ENCODE data around the gene SEMA4D.

Gene SEMA4D

GRCh38 chr9:89502038-89502601 lies 4.2 kb upstream of the SEMA4D start:
- no peak for DNase-seq (ENCODE audit: low read depth)

- DNase-seq (ENCODE audit: low read depth): no peak
Measured at GRCh38 chr9:89501311-89501898, 3.5 kb upstream of the SEMA4D start.

GRCh38 chr9:89500008-89500407 lies 2.1 kb upstream of the SEMA4D start:
- no peak for DNase-seq (ENCODE audit: low read depth)

- no peak for DNase-seq (ENCODE audit: low read depth)
Measured at GRCh38 chr9:89498852-89499480, 1.1 kb upstream of the SEMA4D start.

- DNase-seq (ENCODE audit: low read depth): no peak
Measured at GRCh38 chr9:89497257-89497963, 503 bp downstream of the SEMA4D start.

- no peak for DNase-seq (ENCODE audit: low read depth)
Measured at GRCh38 chr9:89496645-89497256, 1.2 kb downstream of the SEMA4D start.

GRCh38 chr9:89495824-89496560 lies 1.9 kb downstream of the SEMA4D start:
- DNase-seq (ENCODE audit: low read depth): no peak

- DNase-seq (ENCODE audit: low read depth): no peak
Measured at GRCh38 chr9:89494199-89494598, 3.7 kb downstream of the SEMA4D start.

GRCh38 chr9:89493671-89494070 lies 4.2 kb downstream of the SEMA4D start:
- DNase-seq (ENCODE audit: low read depth): no peak

- DNase-seq (ENCODE audit: low read depth): no peak
Measured at GRCh38 chr9:89493181-89493580, 4.7 kb downstream of the SEMA4D start.

GRCh38 chr9:89492586-89492985 lies 5.3 kb downstream of the SEMA4D start:
- DNase-seq (ENCODE audit: low read depth): no peak

- no peak for DNase-seq (ENCODE audit: low read depth)
Measured at GRCh38 chr9:89491694-89492093, 6.2 kb downstream of the SEMA4D start.

GRCh38 chr9:89489548-89490530 lies 8.1 kb downstream of the SEMA4D start:
- DNase-seq (ENCODE audit: low read depth): no peak

GRCh38 chr9:89488936-89489335 lies 9.0 kb downstream of the SEMA4D start:
- no peak for DNase-seq (ENCODE audit: low read depth)

- no peak for DNase-seq (ENCODE audit: low read depth)
Measured at GRCh38 chr9:89488131-89488530, 9.8 kb downstream of the SEMA4D start.

GRCh38 chr9:89486681-89487080 lies 11.2 kb downstream of the SEMA4D start:
- no peak for DNase-seq (ENCODE audit: low read depth)

- DNase-seq (ENCODE audit: low read depth): no peak
Measured at GRCh38 chr9:89484475-89485404, 13.2 kb downstream of the SEMA4D start.

- DNase-seq (ENCODE audit: low read depth): no peak
Measured at GRCh38 chr9:89483592-89484474, 14.1 kb downstream of the SEMA4D start.

GRCh38 chr9:89482901-89483361 lies 15.0 kb downstream of the SEMA4D start:
- no peak for DNase-seq (ENCODE audit: low read depth)
